ENCODE measurements around the gene LIX1L.

The LIX1L gene

GRCh38 chr1:145985502-145986439, 28.0 kb upstream of the LIX1L start:
- no peak for DNase-seq (ENCODE audit: low read depth in 2 of 2)

DNA sequence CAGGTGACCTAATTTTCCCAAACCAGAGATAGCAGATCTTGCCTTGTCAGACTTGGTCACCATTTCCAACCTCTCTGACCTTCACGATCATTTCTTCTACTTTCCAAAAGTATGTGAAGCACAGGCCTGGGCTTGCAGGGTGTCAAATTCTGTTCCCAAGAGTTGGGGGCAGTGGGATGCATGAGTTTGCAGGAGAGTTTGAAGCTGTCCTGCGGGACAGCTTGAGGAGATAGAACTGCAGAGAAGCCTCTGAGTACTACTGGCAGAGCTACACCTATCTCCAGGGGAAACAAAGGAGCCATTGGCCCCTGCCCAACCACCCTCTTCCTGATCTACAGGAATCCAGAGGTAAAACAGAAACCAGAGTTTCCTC, 27.3 kb upstream of the LIX1L start:
- DNase-seq (ENCODE audit: low read depth in 2 of 2) = no peak

DNA sequence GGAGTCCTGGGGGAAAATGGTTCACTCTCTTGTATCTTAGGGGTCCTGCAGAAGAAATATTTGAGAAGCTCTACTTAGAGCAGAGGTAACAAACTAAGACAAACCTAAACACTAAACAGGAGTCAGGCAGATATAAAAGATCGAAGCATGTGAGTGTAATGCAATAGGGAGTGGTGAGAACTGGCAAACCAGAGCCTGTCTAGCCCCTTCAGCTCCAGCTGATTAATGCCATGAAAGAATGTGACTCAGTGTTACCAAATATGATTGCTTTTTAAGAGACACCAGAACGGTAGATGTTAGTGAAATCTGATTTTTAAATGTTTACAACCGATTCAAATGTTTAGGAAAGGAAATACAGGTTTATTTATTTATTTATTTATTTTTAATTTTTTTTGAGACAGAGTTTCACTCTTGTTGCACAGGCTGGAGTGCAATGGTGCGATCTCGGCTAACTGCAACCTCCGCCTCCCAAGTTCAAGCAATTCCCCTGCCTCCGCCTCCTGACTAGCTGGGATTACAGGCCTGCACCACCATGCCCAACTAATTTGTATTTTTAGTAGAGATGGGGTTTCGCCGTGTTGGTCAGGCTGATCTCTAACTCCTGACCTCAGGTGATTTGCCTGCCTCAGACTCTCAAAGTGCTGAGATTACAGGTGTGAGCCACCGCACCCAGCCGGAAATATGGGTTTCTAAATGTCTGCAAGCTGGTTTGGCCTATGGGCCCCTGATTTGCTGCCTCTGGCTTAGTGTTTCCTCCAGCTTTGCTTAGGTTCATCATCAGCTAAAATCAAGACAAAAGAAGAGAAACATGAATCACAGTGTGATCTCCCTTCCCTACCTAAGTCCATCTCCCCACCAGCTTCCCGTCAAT, 26.4 kb upstream of the LIX1L start:
- no peak for DNase-seq (ENCODE audit: low read depth in 2 of 2)

- no peak for DNase-seq (ENCODE audit: low read depth in 2 of 2)
These were observed 25.4 kb upstream of the LIX1L start for GRCh38 chr1:145983206-145983675.

DNA sequence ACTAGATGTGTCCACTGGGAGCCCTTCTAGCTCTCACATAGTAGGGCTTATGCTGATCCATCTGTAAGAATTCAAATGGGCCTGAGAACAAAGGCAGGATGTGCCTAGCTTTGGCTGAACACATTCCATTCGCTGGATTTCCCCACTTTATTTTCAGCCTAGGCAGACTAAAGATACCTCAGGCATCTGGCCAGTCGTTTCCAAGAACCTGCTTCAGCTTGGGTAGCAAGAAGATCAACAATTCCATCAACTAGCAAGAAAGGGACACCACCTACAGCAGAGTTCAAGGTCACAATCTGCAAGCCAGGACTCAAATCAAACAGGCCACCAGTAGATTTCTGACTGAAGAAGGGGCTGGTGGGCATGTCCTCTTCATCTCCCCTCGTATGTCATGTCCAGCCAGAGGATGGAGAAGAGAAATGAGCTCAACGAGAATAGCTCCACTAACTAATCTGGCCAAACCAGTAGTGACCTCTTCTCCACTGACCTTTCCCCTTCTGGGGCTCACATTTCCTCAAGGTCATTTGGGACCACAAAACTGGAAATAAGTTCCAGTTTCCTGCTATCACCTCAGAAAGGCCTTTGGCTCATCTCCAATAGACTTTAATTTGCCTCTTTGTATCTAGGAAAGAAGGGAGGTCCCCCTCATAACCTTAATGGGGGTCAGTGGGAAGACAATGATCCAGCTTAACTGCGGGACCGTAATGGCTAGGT, 24.4 kb upstream of the LIX1L start:
- no peak for DNase-seq (ENCODE audit: low read depth in 2 of 2)

DNA sequence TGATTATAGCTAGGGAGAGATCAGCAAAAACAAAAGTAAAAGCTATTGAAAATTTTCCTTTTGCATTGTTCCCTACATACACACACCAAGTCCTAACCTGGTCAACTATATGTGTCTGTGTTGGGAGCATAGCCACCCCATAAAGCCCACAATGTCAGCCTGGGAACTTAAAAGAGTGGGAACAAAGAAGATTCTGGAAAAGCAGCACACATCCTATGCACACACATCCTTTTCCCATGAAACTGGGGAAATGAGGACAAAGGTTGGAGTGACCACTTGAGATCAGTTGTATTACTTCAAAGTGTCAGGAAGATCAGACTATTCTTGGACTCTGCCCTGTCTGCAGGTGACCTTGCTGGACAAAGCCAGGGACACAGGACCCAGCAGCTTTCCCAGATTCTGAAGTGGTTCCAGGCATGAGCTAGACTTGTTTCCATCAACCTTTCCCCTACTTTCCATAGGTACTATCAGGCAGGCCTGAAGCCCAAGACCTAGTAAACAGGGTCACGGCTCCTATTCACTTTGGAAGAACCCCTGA, 22.7 kb upstream of the LIX1L start:
- DNase-seq (ENCODE audit: low read depth in 2 of 2) = no peak

- no peak for DNase-seq (ENCODE audit: low read depth in 2 of 2)
These were observed 22.1 kb upstream of the LIX1L start for GRCh38 chr1:145979746-145980456.

DNA sequence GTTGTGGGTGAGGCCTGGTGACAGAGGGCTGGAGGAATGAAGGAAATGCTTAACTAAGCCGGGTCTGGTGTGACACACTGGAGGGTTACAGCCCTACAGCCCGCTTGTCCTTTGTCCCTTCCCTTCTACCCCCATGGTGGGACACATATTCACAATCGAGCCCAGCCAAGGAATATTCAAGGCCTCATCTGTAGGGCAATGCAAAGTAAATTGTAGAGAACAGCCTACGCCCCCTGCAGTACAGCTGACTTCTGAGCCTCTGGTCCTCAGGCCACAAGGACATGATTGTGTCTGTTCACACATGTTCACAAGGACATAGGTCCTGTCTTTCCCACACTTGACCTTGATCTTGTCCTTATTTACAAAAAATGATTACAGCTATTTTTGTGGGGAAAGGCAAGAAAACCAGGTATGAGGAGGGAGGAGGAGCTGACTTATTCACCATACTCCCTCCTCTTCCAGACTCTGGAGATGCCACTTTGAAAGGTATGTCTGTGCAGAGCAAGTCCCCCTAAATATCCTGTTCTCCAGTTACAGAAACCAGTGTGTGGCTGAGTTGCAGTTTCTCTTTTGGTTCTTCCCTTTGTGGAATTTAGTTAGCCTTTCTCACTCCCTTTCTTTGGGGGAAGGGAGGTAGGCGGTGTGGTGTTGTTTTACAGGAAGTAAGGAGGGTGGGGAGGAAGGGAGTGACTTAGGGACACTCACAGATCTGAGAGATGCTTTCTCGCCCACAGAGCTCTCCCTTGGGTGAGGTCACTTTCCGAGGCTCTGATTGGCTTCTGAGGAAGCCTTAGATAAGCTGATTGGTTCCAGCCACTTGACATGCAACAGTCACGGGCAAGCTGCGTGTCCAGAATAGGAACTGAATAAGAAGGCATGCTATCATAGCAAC, 21.3 kb upstream of the LIX1L start:
- peak; percentile 47 to 50 for DNase-seq (ENCODE audit: low read depth in 2 of 2)

DNA sequence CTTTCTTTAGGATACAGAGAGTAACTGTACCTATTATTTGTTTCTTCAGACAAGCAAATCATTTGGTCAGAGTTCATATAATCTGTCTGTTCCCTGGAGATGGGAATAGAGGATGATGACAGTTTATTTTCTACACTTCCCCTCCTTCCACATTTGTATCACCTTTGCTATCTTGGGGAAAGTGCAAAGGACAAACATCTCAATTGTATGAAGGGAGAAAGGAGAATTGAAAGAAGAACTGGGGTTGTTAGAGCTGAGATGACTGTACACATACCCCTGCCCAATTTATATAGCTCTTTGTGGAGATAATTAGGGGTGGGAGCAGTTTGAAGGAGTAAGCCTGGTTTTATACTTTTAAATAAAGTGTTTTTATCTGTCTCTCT, 20.6 kb upstream of the LIX1L start:
- DNase-seq (ENCODE audit: low read depth in 2 of 2) = no peak

DNA sequence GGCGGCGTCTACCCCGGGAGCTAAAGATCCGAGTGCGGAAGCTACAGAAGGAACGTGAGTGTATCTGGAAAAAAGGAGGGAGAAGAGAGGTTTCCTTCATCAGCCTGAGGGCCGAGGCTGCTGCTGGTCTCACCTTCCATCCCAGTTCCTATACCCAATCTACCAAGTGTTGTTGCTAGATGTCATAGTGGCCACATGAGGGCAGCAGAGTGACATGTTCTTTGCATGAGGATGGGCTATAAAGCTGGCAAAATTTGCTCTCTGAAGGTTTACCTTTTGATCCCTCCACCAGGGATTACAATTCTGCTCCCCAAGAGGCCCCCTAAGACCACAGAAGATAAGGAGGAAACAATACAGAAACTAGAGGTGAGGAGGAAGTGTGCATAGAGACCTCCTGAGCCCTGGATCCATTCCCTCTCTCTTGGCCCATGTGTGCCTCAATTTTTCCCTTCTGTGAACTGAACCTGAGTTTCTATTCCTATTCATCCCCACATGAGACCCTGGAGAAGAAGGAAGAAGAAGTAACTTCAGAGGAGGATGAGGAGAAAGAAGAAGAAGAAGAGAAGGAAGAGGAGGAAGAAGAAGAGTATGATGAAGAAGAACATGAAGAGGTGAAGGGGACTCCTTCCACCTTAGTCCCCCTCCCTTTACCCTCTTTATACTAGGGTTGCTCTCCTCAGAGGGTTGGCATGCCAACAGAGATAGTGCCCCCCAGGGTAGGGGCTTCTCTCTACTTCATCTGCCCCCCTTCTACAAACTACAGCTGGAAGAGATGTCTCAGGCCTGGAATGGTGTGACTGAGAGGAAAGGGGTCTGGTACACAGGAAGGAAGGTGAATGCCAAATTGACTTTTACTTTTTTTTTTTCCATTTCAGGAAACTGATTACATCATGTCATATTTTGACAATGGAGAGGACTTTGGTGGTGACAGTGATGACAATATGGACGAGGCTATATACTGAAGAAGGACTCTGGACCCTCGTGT, 20.0 kb upstream of the LIX1L start:
- DNase-seq (ENCODE audit: low read depth in 2 of 2) = peak; percentile 47 to 61

DNA sequence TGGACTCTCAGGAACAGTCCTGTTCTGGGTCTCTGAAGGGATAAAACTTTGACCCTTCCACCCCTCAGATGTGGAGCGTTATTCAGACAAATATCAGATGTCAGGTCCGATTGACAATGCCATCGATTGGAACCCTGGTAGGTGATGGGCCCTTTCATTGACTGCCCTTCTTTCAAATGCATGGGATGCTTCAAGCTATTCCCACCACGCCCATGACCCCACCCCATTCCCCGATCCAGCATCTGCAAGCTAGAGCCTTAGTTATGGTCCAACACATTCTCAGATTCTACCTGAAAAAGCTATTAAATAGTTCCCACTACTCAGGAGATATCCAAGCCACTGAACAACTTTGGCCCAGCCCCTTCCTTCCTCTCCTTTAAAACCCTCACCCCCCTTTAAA, 19.2 kb upstream of the LIX1L start:
- no peak for DNase-seq (ENCODE audit: low read depth in 2 of 2)

DNA sequence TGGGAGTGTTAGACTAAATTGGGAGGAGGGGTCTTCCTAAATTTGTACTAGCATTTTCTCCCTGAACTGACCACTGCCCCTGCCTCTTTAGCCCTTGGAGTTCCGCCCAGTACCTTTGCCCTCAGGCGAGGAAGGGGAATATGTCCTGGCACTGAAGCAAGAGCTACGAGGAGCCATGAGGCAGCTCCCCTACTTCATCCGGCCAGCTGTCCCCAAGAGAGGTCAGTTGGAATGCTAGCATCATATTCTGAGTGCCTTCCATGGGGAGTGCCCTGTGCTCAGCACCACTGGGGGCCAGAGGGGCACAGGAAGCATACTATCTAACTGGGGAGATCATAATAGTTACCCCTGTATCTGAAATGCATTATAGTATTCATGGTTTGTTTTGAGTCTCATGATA, 17.4 kb upstream of the LIX1L start:
- no peak for DNase-seq (ENCODE audit: low read depth in 2 of 2)

GRCh38 chr1:145974721-145975120, 16.9 kb upstream of the LIX1L start:
- DNase-seq (ENCODE audit: low read depth in 2 of 2) = no peak

GRCh38 chr1:145972580-145972979, 14.8 kb upstream of the LIX1L start:
- DNase-seq (ENCODE audit: low read depth in 2 of 2) = no peak

- no peak for DNase-seq (ENCODE audit: low read depth in 2 of 2)
These were observed 9.5 kb upstream of the LIX1L start for GRCh38 chr1:145967288-145967687.

- no peak for DNase-seq (ENCODE audit: low read depth in 2 of 2)
These were observed 7.4 kb upstream of the LIX1L start for GRCh38 chr1:145965119-145965744.

GRCh38 chr1:145964328-145965118, 6.7 kb upstream of the LIX1L start, which contains the start of the genes ANKRD34A and POLR3GL:
TSS of gene ANKRD34A (minus strand) at chr1:145964575. CDS start at chr1:145961759, 2,816 bp downstream.
TSS of gene POLR3GL (plus strand) at chr1:145964690. CDS start at chr1:145974866, 10,176 bp downstream.
- DNase-seq (ENCODE audit: low read depth in 2 of 2) = peak; percentile 81

Data from stimulated activated CD4-positive, alpha-beta T cell treated with anti-CD3 and anti-CD28 coated beads, Interleukin-1b, Interleukin-23, amount 100 ng/mL, for 4 hours (primary cell).